GM12878 (cell line): Measurements from ENCODE around the gene FGF12. TPM values are rescaled to one million over a fixed set of nuclear protein-coding genes. Genes with fewer than 3 reads are reported as not detected.

Experiments
- ATAC-seq: fragments of 200-7000 bp; cut with Tn5 transposase; 3 replicates; pipeline ENCODE4 v1.9.1; 2020; ENCODE audit warnings: mild to moderate bottlenecking, moderate library complexity
- BruUV-seq: library from RNA; stranded (reverse); fragments of 400-500 nt; replicated peaks from 2 replicates; lab custom pipeline; 2021; lab: Mats Ljungman, UMichigan
- CTCF ChIA-PET: fragments of 300-600 bp; sonication (Branson Sonifier 250); formaldehyde crosslinking; extraction: SDS; loops from one replicate; lab custom pipeline; 2021; ENCODE audit warnings: inconsistent platforms; lab: Yijun Ruan, JAX
- POLR2A ChIA-PET: fragments of 350-600 bp; formaldehyde crosslinking; extraction: SDS; loops from one replicate; lab custom pipeline; 2021; ENCODE audit warnings: inconsistent platforms; lab: Charles Lee
- RAD21 ChIA-PET: fragments of 300-600 bp; sonication (Branson Sonifier 250); formaldehyde crosslinking; loops from one replicate; lab custom pipeline; 2023; ENCODE audit warnings: antibody characterized with exemption; ENCODE audit not compliant: unreplicated experiment; lab: Charles Lee
- SMC1A ChIA-PET: fragments of 300-600 bp; sonication (Branson Sonifier 250); formaldehyde crosslinking; loops from one replicate; lab custom pipeline; 2023; ENCODE audit not compliant: unreplicated experiment, uncharacterized antibody; lab: Charles Lee
- DNase-seq: peaks from one replicate; pipeline ENCODE4 v3.0.0-alpha.2; 2011; ENCODE audit warnings: low read depth, low spot score
- FAIRE-seq: peaks from 3 replicates; lab custom pipeline; 2011; peaks lifted over from hg19 to GRCh38; lab: Jason Lieb, UNC
- H2AFZ ChIP-seq: 2 replicates; pipeline ENCODE4 v1.6.0; 2011; ENCODE audit warnings: low read depth, low read length, control low read depth; ENCODE audit not compliant: control insufficient read depth
- H3K27ac ChIP-seq: 2 replicates; pipeline ENCODE4 v1.5.1; 2011; ENCODE audit warnings: control low read depth; ENCODE audit not compliant: control insufficient read depth, insufficient read depth
- H3K27me3 ChIP-seq, 2 experiments: replicated peaks in 1 of 2; 2 replicates each; pipeline versions ENCODE4 v1.6.0 to v1.6.1; 2011; ENCODE audit warnings: low read length in 1 of 2; ENCODE audit not compliant: control insufficient read depth in 2 of 2, insufficient read depth in 2 of 2
- H3K36me3 ChIP-seq, 2 experiments: 2 replicates each; pipeline ENCODE4 v1.5.1; 2011; ENCODE audit warnings: low read length in 1 of 2; ENCODE audit not compliant: control insufficient read depth in 2 of 2, insufficient read depth in 2 of 2
- H3K4me1 ChIP-seq: 2 replicates; pipeline ENCODE4 v1.6.1; 2011; ENCODE audit warnings: mild to moderate bottlenecking, low read length, moderate library complexity, mixed read lengths; ENCODE audit not compliant: control insufficient read depth, insufficient read depth
- H3K4me2 ChIP-seq: 2 replicates; pipeline ENCODE4 v1.6.0; 2011; ENCODE audit warnings: control low read depth; ENCODE audit not compliant: control insufficient read depth, insufficient read depth
- H3K4me3 ChIP-seq: fragments of 200-600 bp; sonication (generic); 2 replicates; pipeline ENCODE4 v1.5.1; 2016
- H3K79me2 ChIP-seq: 2 replicates; pipeline ENCODE4 v1.6.0; 2011; ENCODE audit warnings: low read length; ENCODE audit not compliant: control insufficient read depth, insufficient read depth
- H3K9ac ChIP-seq: 2 replicates; pipeline ENCODE4 v1.8.0; 2011; ENCODE audit warnings: low read length, control low read depth, mixed read lengths; ENCODE audit not compliant: control insufficient read depth, insufficient read depth
- H3K9me3 ChIP-seq: replicated peaks from 3 replicates; pipeline ENCODE4 v1.5.1; 2011; ENCODE audit warnings: mild to moderate bottlenecking, low read length; ENCODE audit not compliant: control insufficient read depth, insufficient read depth
- H4K20me1 ChIP-seq: 2 replicates; pipeline ENCODE4 v1.6.0; 2011; ENCODE audit not compliant: control insufficient read depth, insufficient read depth
- NFXL1 ChIP-seq: fragments of 450-650 bp; IDR thresholded peaks from 2 replicates; pipeline ENCODE4 v1.6.1; 2017; ENCODE audit warnings: antibody characterized with exemption, mild to moderate bottlenecking, borderline replicate concordance
- PKNOX1 ChIP-seq: fragments of 450-650 bp; IDR thresholded peaks from 2 replicates; pipeline ENCODE4 v1.6.1; 2016; ENCODE audit warnings: mild to moderate bottlenecking
- ZBED1 ChIP-seq: IDR thresholded peaks from 2 replicates; pipeline ENCODE4 v1.6.1; 2016; ENCODE audit warnings: borderline replicate concordance
- ZNF687 ChIP-seq: fragments of 450-650 bp; IDR thresholded peaks from 2 replicates; pipeline ENCODE4 v1.6.1; 2017; ENCODE audit warnings: mild to moderate bottlenecking, moderate library complexity
- WGBS: methylation state at CpG from one replicate; pipeline ENCODE4 v1.1.6; 2016; ENCODE audit warnings: low lambda C conversion rate; ENCODE audit not compliant: insufficient replicate concordance, insufficient coverage; ENCODE audit errors: missing lambda C conversion rate; 5-methylcytosine and 5-hydroxymethylcytosine counted together
- in situ Hi-C: fragments of 300-500 bp; cut with MboI; formaldehyde crosslinking; loops from 9 replicates; pipeline ENCODE4 v1.14.3; 2018; ENCODE audit warnings: mixed read lengths
- intact Hi-C: fragments of 100-400 bp; cut with micrococcal nuclease; formaldehyde crosslinking; loops from one replicate; pipeline ENCODE4 v1.14.2; 2022; ENCODE audit not compliant: unreplicated experiment
- polyA plus RNA-seq, 11 experiments: library from polyadenylated mRNA; depleted of rRNA in 4 of 11; unstranded in 6 of 11; stranded (reverse) in 5 of 11; fragments of >200 nt; fragmentation: Nextera tagmentation in 4 of 11; fragmentation: Illumina TruSeq in 1 of 11; extraction: Ambion mirVana in 4 of 11; extraction: Trizol in 1 of 11; gene quantifications; 1 replicate in 1 of 11; 2 replicates in 10 of 11; pipeline versions ENCODE4 v1.2.1 to v1.2.3, GENCODE V29; 2011 to 2016; ENCODE audit warnings: inconsistent platforms in 2 of 11, missing spikeins in 2 of 11, low read depth in 1 of 11
- total RNA-seq, 4 experiments: library from RNA; depleted of rRNA in 3 of 4; stranded (reverse); fragments of >200 nt in 3 of 4; fragmentation: Illumina TruSeq in 1 of 4; extraction: Trizol in 1 of 4; gene quantifications; 2 replicates each; pipeline versions ENCODE4 v1.2.1 to v1.2.3, GENCODE V29; 2013 to 2021

FGF12 gene
- total and polyA plus RNA-seq, 10 of the 15 experiments (the other 5 are each of a cell fraction or from before 2014, with no cell fraction given), result 0.03 to 0.43 (median 0.13) TPM; not detected in 7

GRCh38 chr3:192255839-192256238, 471.5 kb downstream of the FGF12 start:
- no peak for DNase-seq
- Histone ChIP-seq H3K4me2 (no peak overlapping the region), H3K27me3 (no peaks in the 10 kb centered on the region), H3K9ac (no peak overlapping the region), H3K36me3 (no peaks in the 10 kb centered on the region), H3K79me2 (no peaks in the 10 kb centered on the region), H2AFZ (no peak overlapping the region), H3K4me1 (no peaks in the 10 kb centered on the region), H4K20me1 (no peaks in the 10 kb centered on the region), H3K27ac (no peak overlapping the region), H3K4me3 (no peak overlapping the region), H3K9me3 (no peaks in the 10 kb centered on the region)
- CTCF ChIA-PET, result no interaction called here
- TF ChIP-seq ZNF687, result no peak
- no peak for TF ChIP-seq PKNOX1
- no peak for TF ChIP-seq NFXL1
- TF ChIP-seq ZBED1, result no peak
- POLR2A ChIA-PET, result no interaction called here
- WGBS, result 18% methylated on average over 2 of the region's 2 CpGs
- SMC1A ChIA-PET, result no interaction called here
- intact Hi-C loops (no loop called here), in situ Hi-C loops (no loop called here)
- no peak for FAIRE-seq
- ATAC-seq, result no peak
- RAD21 ChIA-PET, result no interaction called here
- BruUV-seq, result no TSS peak
